H1 (cell line): ENCODE measurements around the gene GFRA3. TPM values are rescaled to one million over a fixed set of nuclear protein-coding genes. Genes with fewer than 3 reads are reported as not detected.

Source experiments
- CTCF ChIA-PET: fragments of 300-600 bp; sonication (Branson Sonifier 250); formaldehyde crosslinking; loops from one replicate; lab custom pipeline; 2021; ENCODE audit not compliant: partially characterized antibody; lab: Charles Lee
- POLR2A ChIA-PET: fragments of 300-600 bp; sonication (Branson Sonifier 250); formaldehyde crosslinking; loops from one replicate; lab custom pipeline; 2021; ENCODE audit warnings: inconsistent platforms; ENCODE audit not compliant: partially characterized antibody; lab: Charles Lee
- DNase-seq, 2 experiments: peaks; one replicate each; pipeline versions ENCODE4 v3.0.0 to v3.0.0-alpha.2; 2010 to 2022; ENCODE audit warnings: low spot score in 2 of 2, low read depth in 1 of 2, mixed read lengths in 1 of 2
- FAIRE-seq: peaks from 2 replicates; lab custom pipeline; 2011; peaks lifted over from hg19 to GRCh38; lab: Jason Lieb, UNC
- H2AFZ ChIP-seq: 2 replicates; pipeline ENCODE4 v1.8.1; 2012; ENCODE audit warnings: low read length, inconsistent platforms
- H2AK5ac ChIP-seq: 2 replicates; pipeline ENCODE4 v1.6.1; 2013; ENCODE audit warnings: low read depth, low read length
- H2BK120ac ChIP-seq: replicated peaks from 2 replicates; pipeline ENCODE3; 2013; ENCODE audit warnings: low read depth, low read length, inconsistent platforms
- H2BK12ac ChIP-seq: 2 replicates; pipeline ENCODE4 v1.6.1; 2013; ENCODE audit warnings: low read depth, low read length
- H2BK15ac ChIP-seq: 2 replicates; pipeline ENCODE4 v1.6.1; 2013; ENCODE audit warnings: low read length
- H2BK20ac ChIP-seq: 2 replicates; pipeline ENCODE4 v1.6.1; 2013; ENCODE audit warnings: low read length
- H2BK5ac ChIP-seq: 2 replicates; pipeline ENCODE4 v1.6.1; 2013; ENCODE audit warnings: low read depth, low read length
- H3K14ac ChIP-seq: 2 replicates; pipeline ENCODE4 v1.6.1; 2013; ENCODE audit warnings: inconsistent platforms; ENCODE audit not compliant: insufficient read length
- H3K18ac ChIP-seq: 2 replicates; pipeline ENCODE4 v1.6.1; 2013; ENCODE audit warnings: low read length; ENCODE audit errors: extremely low read depth
- H3K23ac ChIP-seq: 2 replicates; pipeline ENCODE4 v1.6.1; 2013; ENCODE audit warnings: inconsistent platforms; ENCODE audit not compliant: insufficient read length
- H3K23me2 ChIP-seq: 2 replicates; pipeline ENCODE4 v1.6.1; 2013; ENCODE audit warnings: low read depth, low read length
- H3K27ac ChIP-seq: 2 replicates; pipeline ENCODE4 v1.6.1; 2011; ENCODE audit warnings: low read depth, low read length, inconsistent platforms
- H3K27me3 ChIP-seq, 4 experiments: replicated peaks in 1 of 4; 1 replicate in 1 of 4; 2 replicates in 3 of 4; pipeline versions ENCODE4 v1.6.1 to v1.8.1; 2011 to 2013; ENCODE audit warnings: low read length in 3 of 4, mild to moderate bottlenecking in 3 of 4, inconsistent platforms in 2 of 4, mixed read lengths in 2 of 4, moderate library complexity in 1 of 4; ENCODE audit not compliant: control insufficient read depth in 3 of 4, insufficient read depth in 3 of 4; ENCODE audit errors: extremely low read depth in 1 of 4
- H3K36me3 ChIP-seq, 4 experiments: 2 replicates each; pipeline versions ENCODE4 v1.6.1 to v1.8.1; 2011 to 2013; ENCODE audit warnings: mild to moderate bottlenecking in 4 of 4, low read length in 3 of 4, moderate library complexity in 2 of 4, control low read depth in 1 of 4, inconsistent platforms in 1 of 4; ENCODE audit not compliant: insufficient read depth in 4 of 4, control insufficient read depth in 2 of 4
- H3K4ac ChIP-seq: replicated peaks from 2 replicates; pipeline ENCODE3; 2013; ENCODE audit warnings: low read length, low read depth, mixed read lengths, inconsistent platforms; ENCODE audit not compliant: insufficient read length
- H3K4me1 ChIP-seq, 4 experiments: replicated peaks in 1 of 4; 1 replicate in 1 of 4; 2 replicates in 3 of 4; pipeline versions ENCODE4 v1.6.1 to v1.8.1; 2011 to 2013; ENCODE audit warnings: low read length in 3 of 4, inconsistent platforms in 2 of 4, mixed read lengths in 1 of 4; ENCODE audit not compliant: insufficient read depth in 4 of 4, control insufficient read depth in 3 of 4
- H3K4me2 ChIP-seq, 2 experiments: 2 replicates each; pipeline versions ENCODE4 v1.6.1 to v1.8.1; 2011 to 2013; ENCODE audit warnings: low read depth in 2 of 2, low read length in 2 of 2, control low read depth in 1 of 2, inconsistent platforms in 1 of 2, mild to moderate bottlenecking in 1 of 2; ENCODE audit not compliant: insufficient read depth in 1 of 2
- H3K4me3 ChIP-seq, 4 experiments: fragments of 200-600, 300-600 bp in 1 of 4; sonication (generic), shearing (Covaris generic), sonication (Bioruptor Twin) in 1 of 4; 2 replicates each; pipeline versions ENCODE4 v1.5.1 to v1.8.1; 2011 to 2016; ENCODE audit warnings: low read length in 4 of 4, low read depth in 3 of 4, control low read depth in 2 of 4, inconsistent platforms in 2 of 4, mild to moderate bottlenecking in 2 of 4, mixed read lengths in 1 of 4, moderate library complexity in 1 of 4; ENCODE audit not compliant: insufficient read depth in 2 of 4; ENCODE audit errors: extremely low read depth in 1 of 4
- H3K56ac ChIP-seq: replicated peaks from 2 replicates; pipeline ENCODE3; 2013; ENCODE audit warnings: low read depth, mild to moderate bottlenecking, mixed read lengths, low read length, inconsistent platforms; ENCODE audit not compliant: insufficient read length
- H3K79me1 ChIP-seq: 2 replicates; pipeline ENCODE4 v1.6.1; 2013; ENCODE audit warnings: low read depth, low read length, control low read depth
- H3K79me2 ChIP-seq, 2 experiments: 2 replicates each; pipeline versions ENCODE4 v1.6.1 to v1.8.1; 2012 to 2013; ENCODE audit warnings: low read length in 2 of 2, mild to moderate bottlenecking in 2 of 2, inconsistent platforms in 1 of 2; ENCODE audit not compliant: insufficient read depth in 2 of 2, control insufficient read depth in 1 of 2
- H3K9ac ChIP-seq, 4 experiments: replicated peaks in 1 of 4; 1 replicate in 1 of 4; 2 replicates in 3 of 4; pipeline versions ENCODE4 v1.6.1 to v1.8.1; 2011 to 2013; ENCODE audit warnings: low read depth in 3 of 4, low read length in 3 of 4, control low read depth in 2 of 4, mild to moderate bottlenecking in 2 of 4, moderate library complexity in 2 of 4, inconsistent platforms in 1 of 4; ENCODE audit errors: extremely low read depth in 1 of 4
- H3K9me3 ChIP-seq, 2 experiments: 2 replicates each; pipeline versions ENCODE4 v1.6.1 to v1.8.1; 2012 to 2013; ENCODE audit warnings: mild to moderate bottlenecking in 2 of 2, moderate library complexity in 2 of 2, control low read depth in 1 of 2, inconsistent platforms in 1 of 2, low read depth in 1 of 2, low read length in 1 of 2, mixed read lengths in 1 of 2; ENCODE audit not compliant: insufficient read depth in 2 of 2
- H4K20me1 ChIP-seq, 2 experiments: replicated peaks in 1 of 2; 2 replicates each; pipeline versions ENCODE3 to v1.8.1; 2011 to 2013; ENCODE audit warnings: inconsistent platforms in 2 of 2, low read length in 2 of 2, mild to moderate bottlenecking in 1 of 2; ENCODE audit not compliant: insufficient read depth in 2 of 2, control insufficient read depth in 1 of 2
- H4K5ac ChIP-seq: 2 replicates; pipeline ENCODE4 v1.6.1; 2013; ENCODE audit warnings: low read length, low read depth, mixed read lengths, inconsistent platforms; ENCODE audit not compliant: insufficient read length
- H4K8ac ChIP-seq: 2 replicates; pipeline ENCODE4 v1.8.0; 2013; ENCODE audit warnings: mild to moderate bottlenecking, moderate library complexity, low read length, inconsistent platforms; ENCODE audit not compliant: insufficient read depth; ENCODE audit errors: extremely low read depth
- H4K91ac ChIP-seq: replicated peaks from 2 replicates; pipeline ENCODE3; 2013; ENCODE audit warnings: low read length, mixed read lengths, inconsistent platforms; ENCODE audit not compliant: insufficient read length
- ASH2L ChIP-seq: fragments of 200-600, 300-600 bp; sonication (generic); IDR thresholded peaks from one replicate; pipeline ENCODE4 v1.7.1; 2017; ENCODE audit warnings: low read length
- CBX8 ChIP-seq: fragments of 300-800, 300-1000 bp; sonication (generic); IDR thresholded peaks from 2 replicates; pipeline ENCODE4 v1.7.1; 2016; ENCODE audit warnings: low read depth, low read length, borderline replicate concordance
- CTBP2 ChIP-seq: IDR thresholded peaks from 2 replicates; pipeline ENCODE4 v1.7.0; 2011; ENCODE audit warnings: borderline replicate concordance, mild to moderate bottlenecking, moderate library complexity, mixed read lengths, low read length; ENCODE audit not compliant: insufficient read depth, insufficient read length
- EP300 ChIP-seq, 2 experiments: IDR thresholded peaks; 1 replicate in 1 of 2; 2 replicates in 1 of 2; pipeline ENCODE4 v1.6.1; 2011 to 2012; ENCODE audit warnings: low read depth in 2 of 2, low read length in 2 of 2, mild to moderate bottlenecking in 2 of 2, borderline replicate concordance in 1 of 2, inconsistent platforms in 1 of 2, moderate library complexity in 1 of 2
- FOSL1 ChIP-seq: IDR thresholded peaks from 2 replicates; pipeline ENCODE4 v1.6.1; 2011; ENCODE audit warnings: mild to moderate bottlenecking, low read depth, low read length, moderate library complexity; ENCODE audit not compliant: insufficient read depth
- GABPA ChIP-seq: IDR thresholded peaks from 2 replicates; pipeline ENCODE4 v1.6.1; 2011; ENCODE audit warnings: mild to moderate bottlenecking, low read length, moderate library complexity, borderline replicate concordance; ENCODE audit not compliant: insufficient read depth
- POU5F1 ChIP-seq: IDR thresholded peaks from 2 replicates; pipeline ENCODE4 v1.6.1; 2011; ENCODE audit warnings: low read depth, mild to moderate bottlenecking, low read length, moderate library complexity
- RFX5 ChIP-seq: IDR thresholded peaks from 2 replicates; pipeline ENCODE4 v1.6.1; 2011; ENCODE audit warnings: low read depth, low read length, improper control_type of control experiment, borderline replicate concordance
- SIRT6 ChIP-seq: IDR thresholded peaks from one replicate; pipeline ENCODE4 v1.7.1; 2012; ENCODE audit warnings: low read length, inconsistent platforms
- TAF7 ChIP-seq: optimal IDR thresholded peaks from 2 replicates; pipeline ENCODE3; 2011; ENCODE audit warnings: low read depth, mild to moderate bottlenecking, inconsistent platforms, low read length, moderate library complexity, borderline replicate concordance
- YY1 ChIP-seq: IDR thresholded peaks from 2 replicates; pipeline ENCODE4 v1.6.1; 2011; ENCODE audit warnings: low read depth, mild to moderate bottlenecking, low read length
- WGBS, 2 experiments: shearing (Covaris generic) in 1 of 2; methylation state at CpG; one replicate each; pipeline versions ENCODE4 v1.1.6 to v1.1.7; 2013 to 2015; ENCODE audit warnings: low lambda C conversion rate in 2 of 2, mixed read lengths in 2 of 2, inconsistent platforms in 1 of 2, low coverage in 1 of 2, missing lambda C conversion rate in 1 of 2; ENCODE audit not compliant: insufficient replicate concordance in 2 of 2, insufficient coverage in 1 of 2, insufficient read length in 1 of 2; ENCODE audit errors: extremely low coverage in 1 of 2, missing lambda C conversion rate in 1 of 2; 5-methylcytosine and 5-hydroxymethylcytosine counted together
- polyA plus RNA-seq, 7 experiments: library from polyadenylated mRNA; depleted of rRNA in 3 of 7; stranded (reverse) in 5 of 7; unstranded in 2 of 7; fragments of >200 nt in 5 of 7; fragments of 200-250 nt in 2 of 7; gene quantifications; 1 replicate in 5 of 7; 2 replicates in 1 of 7; 4 replicates in 1 of 7; pipeline versions ENCODE4 v1.2.1 to v1.2.3, GENCODE V29; 2011 to 2013; ENCODE audit warnings: missing spikeins in 2 of 7, mixed read lengths in 2 of 7
- total RNA-seq: library from RNA; stranded (reverse); fragmentation: NEBNext Ultra II Directional; extraction: Animal tissue kit (Norgen Biotek cat#: 25700); gene quantifications from 2 replicates; pipeline ENCODE4 v1.2.1, GENCODE V29; 2021

GFRA3 gene
- total and polyA plus RNA-seq, 2 of the 8 experiments (the other 6 are each of a cell fraction or from before 2014, with no cell fraction given), result 0.88 to 3.4 TPM

DNA sequence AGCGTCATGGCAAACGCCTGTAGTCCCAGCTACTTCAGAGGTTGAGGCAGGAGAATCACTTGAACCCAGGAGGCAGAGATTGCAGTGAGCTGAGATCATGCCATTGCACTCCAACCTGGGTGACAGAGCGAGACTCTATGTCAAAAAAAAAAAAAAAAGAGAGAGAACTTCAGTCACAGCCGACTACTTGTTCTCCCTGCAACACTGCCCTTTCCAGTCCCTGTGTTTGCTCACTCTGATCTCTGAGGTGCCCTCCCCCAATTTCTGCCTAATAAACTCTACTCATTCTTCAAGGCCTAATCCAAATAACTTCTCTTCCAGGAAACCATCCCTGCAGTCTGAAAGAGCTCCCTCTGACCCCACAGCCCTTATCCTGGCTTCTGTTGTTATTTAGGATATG is 28.1 kb downstream of the GFRA3 start:
- Histone ChIP-seq H3K9me3 (no peaks in the 10 kb centered on the region), H3K23me2 (peaks cover 5% of the 10 kb centered on the region), H3K23ac (no peak overlapping the region), H3K9ac (no peak overlapping the region), H3K18ac (no peak overlapping the region), H2BK20ac (no peak overlapping the region), H2BK12ac (no peak overlapping the region), H3K27me3 (peaks cover 4 to 17% (median 15%) of the 10 kb centered on the region in 4 experiments), H3K79me1 (no peaks in the 10 kb centered on the region), H3K4ac (no peak overlapping the region), H3K79me2 (no peaks in the 10 kb centered on the region), H2AK5ac (no peak overlapping the region), H3K14ac (no peak overlapping the region), H3K4me2 (no peak overlapping the region), H2BK5ac (no peak overlapping the region), H3K56ac (no peak overlapping the region), H2BK15ac (no peak overlapping the region), H2BK120ac (no peak overlapping the region), H4K91ac (no peak overlapping the region), H3K36me3 (no peaks in the 10 kb centered on the region), H2AFZ (no peak overlapping the region), H4K8ac (no peak overlapping the region), H4K20me1 (no peaks in the 10 kb centered on the region), H3K4me1 (peaks cover 0 to 6% (median 4%) of the 10 kb centered on the region in 4 experiments; a peak in 5 of 7 replicates), H3K27ac (no peak overlapping the region), H3K4me3 (no peak overlapping the region), H4K5ac (no peak overlapping the region)
- no peak for DNase-seq
- no peak for FAIRE-seq
- ChIA-PET CTCF (interaction anchor here (1.1 to 1.7 kb wide), 3 partner anchors 23 to 169 kb away, joined by 3 to 10 read pairs (median 3); no protein-coding TSS in a partner anchor), POLR2A (interaction anchor here (0.9 to 2.4 kb wide), 6 partner anchors 13 to 92 kb away, joined by 3 to 7 read pairs (median 4); partner anchors contain the start of genes BRD8, CDC23, FAM53C and KIF20A)
- no peak for TF ChIP-seq POU5F1
- no peak for TF ChIP-seq FOSL1
- no peak for TF ChIP-seq SIRT6
- TF ChIP-seq RFX5, result no peak
- no peak for TF ChIP-seq TAF7
- no peak for TF ChIP-seq GABPA
- no peak for TF ChIP-seq ASH2L
- no peak for TF ChIP-seq CBX8
- TF ChIP-seq YY1, result no peak
- TF ChIP-seq EP300 (IDR thresholded peaks at IDR 0.05; ENCODE audit: borderline replicate concordance in 1 of 2, low read depth in 2 of 2, low read length in 2 of 2), result no peak
- TF ChIP-seq CTBP2, result no peak
- 96% methylated on average over 4 of the region's 4 CpGs; no CpG with 5 or more reads in 1 of the 2 experiments for WGBS, 2 experiments
